HG03097 (cell line): ENCODE data around the gene SFXN4.
A peak's percentile ranks its signal among the peaks of the same experiment; 100 is the strongest.

Experiments
- ATAC-seq: cut with Tn5 transposase; IDR thresholded peaks from one replicate; pipeline ENCODE4 v1.9.1; 2021; ENCODE audit not compliant: unreplicated experiment, low FRiP score

The SFXN4 gene

GRCh38 chr10:119165171-119166117 lies at the start of gene SFXN4:
Gene SFXN4 (minus strand): TSS chr10:119165714. CDS start chr10:119165647, 67 bp downstream.
- peak; percentile 85 for ATAC-seq

GRCh38 chr10:119211625-119212441 lies 46.3 kb upstream of the SFXN4 start:
- ATAC-seq: no peak

GRCh38 chr10:119211176-119211575 lies 45.7 kb upstream of the SFXN4 start:
- no peak for ATAC-seq

- ATAC-seq: no peak
These were observed 45.1 kb upstream of the SFXN4 start for GRCh38 chr10:119210633-119211032.

GRCh38 chr10:119209736-119210355 lies 44.3 kb upstream of the SFXN4 start:
- ATAC-seq: no peak

- ATAC-seq: no peak
These were observed 43.7 kb upstream of the SFXN4 start for GRCh38 chr10:119209035-119209735.

- no peak for ATAC-seq
These were observed 43.0 kb upstream of the SFXN4 start for GRCh38 chr10:119208553-119208940.

- ATAC-seq: no peak
These were observed 42.4 kb upstream of the SFXN4 start for GRCh38 chr10:119207713-119208552.

- ATAC-seq: peak; percentile 75
These were observed 41.8 kb upstream of the SFXN4 start, which contains the start of gene GRK5 for GRCh38 chr10:119207366-119207666. Gene GRK5 (plus strand): TSS chr10:119207571. CDS start chr10:119207918, 347 bp downstream.

GRCh38 chr10:119206603-119207365 lies 41.3 kb upstream of the SFXN4 start:
- ATAC-seq: peak; percentile 42

- ATAC-seq: peak; percentile 21
These were observed 40.5 kb upstream of the SFXN4 start for GRCh38 chr10:119205894-119206602.

GRCh38 chr10:119203006-119203405 lies 37.5 kb upstream of the SFXN4 start:
- ATAC-seq: no peak

GRCh38 chr10:119201233-119201632 lies 35.7 kb upstream of the SFXN4 start:
- no peak for ATAC-seq

GRCh38 chr10:119199231-119199992 lies 33.9 kb upstream of the SFXN4 start:
- ATAC-seq: peak; percentile 65

- ATAC-seq: no peak
These were observed 32.9 kb upstream of the SFXN4 start for GRCh38 chr10:119198438-119198837.

GRCh38 chr10:119197921-119198320 lies 32.4 kb upstream of the SFXN4 start:
- no peak for ATAC-seq

- ATAC-seq: no peak
These were observed 26.4 kb upstream of the SFXN4 start for GRCh38 chr10:119191881-119192280.
